Hematopoietic multipotent progenitor cell treated with erythropoietin and hydrocortisone succinate and interleukin-3 and kit ligand, for 17 days (in vitro differentiated cells): ENCODE measurements around the gene AIP.
A peak's percentile ranks its signal among the peaks of the same experiment; 100 is the strongest.
"Not testable (repeated sequence)": the region's sequence is repeated elsewhere in the genome, so short reads cannot be mapped to it uniquely, and the experiment has no call there.

ENCODE experiments used
- DNase-seq: peaks from one replicate; pipeline ENCODE4 v3.0.0-alpha.2; 2015; ENCODE audit warnings: low spot score

Gene AIP

GRCh38 chr11:67507242-67507863 is 24.5 kb downstream of the AIP start:
- no peak for DNase-seq

GRCh38 chr11:67507864-67508485 is 25.1 kb downstream of the AIP start, which contains the start of gene CDK2AP2:
Gene CDK2AP2 (minus strand): TSS chr11:67508162. CDS start chr11:67508082, 80 bp downstream.
- peak; percentile 97 for DNase-seq

GRCh38 chr11:67508486-67509121 is 25.8 kb downstream of the AIP start:
- peak; percentile 95 for DNase-seq

DNA sequence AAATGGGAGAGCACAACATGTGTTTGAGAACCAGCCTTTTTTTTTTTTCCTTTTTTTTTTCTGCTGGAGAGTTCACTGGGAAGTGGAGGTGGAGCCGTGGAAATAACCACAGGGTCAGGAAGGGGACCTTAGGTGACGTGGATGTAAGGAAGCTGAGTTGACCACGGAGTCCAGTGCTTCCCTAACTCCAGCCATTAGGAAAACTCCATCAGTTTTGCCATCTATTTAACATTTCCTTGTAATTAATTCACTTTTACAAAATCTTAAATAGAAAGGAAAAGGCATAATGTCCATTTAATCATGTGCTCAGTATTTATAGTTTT is 27.2 kb downstream of the AIP start:
- no peak for DNase-seq

GRCh38 chr11:67511558-67511957 is 28.7 kb downstream of the AIP start:
- DNase-seq, result not testable (repeated sequence)

- no peak for DNase-seq
Observed at GRCh38 chr11:67514116-67514515, 31.3 kb downstream of the AIP start.

DNA sequence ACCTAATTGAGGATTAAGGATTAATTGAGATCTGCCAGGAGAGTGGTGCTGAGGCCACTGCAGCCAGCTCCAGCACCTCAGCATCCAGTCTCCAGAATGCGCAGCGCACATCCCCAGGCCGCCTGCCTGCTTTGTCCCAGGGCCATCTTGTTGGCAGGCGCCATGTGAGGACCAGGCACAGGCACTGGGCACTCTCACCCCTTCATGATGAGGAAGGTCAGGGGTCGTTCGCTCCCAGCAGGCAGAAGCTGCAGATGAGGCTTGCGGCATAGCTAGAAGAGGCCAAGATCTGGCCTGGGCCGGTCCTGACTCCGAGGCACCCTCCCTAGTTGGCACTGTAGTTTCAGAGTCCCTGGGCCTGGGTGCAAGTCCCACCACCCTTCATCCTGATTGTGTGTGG is 34.0 kb downstream of the AIP start:
- no peak for DNase-seq

- DNase-seq, result no peak
Observed at GRCh38 chr11:67517784-67518552, 35.1 kb downstream of the AIP start.

DNA sequence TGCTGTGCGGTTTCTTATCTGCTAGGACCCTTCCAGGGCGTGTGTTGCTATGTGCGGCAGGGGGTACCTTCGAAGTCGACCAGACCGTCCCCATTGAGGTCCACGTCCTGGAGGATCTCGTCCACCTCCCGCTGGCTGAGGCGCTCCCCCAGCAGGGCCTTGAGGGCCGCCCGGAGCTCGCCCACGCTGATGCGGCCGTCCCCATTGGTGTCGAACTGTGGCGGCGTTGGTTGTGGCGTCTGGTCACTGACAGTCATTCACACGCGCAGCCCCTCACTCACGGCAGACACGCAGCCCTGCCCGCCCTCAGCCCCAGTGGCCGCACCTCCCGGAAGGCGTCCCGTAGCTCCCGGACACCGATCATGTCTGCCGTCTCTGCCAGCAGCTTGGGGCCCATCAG is 36.9 kb downstream of the AIP start:
- no peak for DNase-seq

- DNase-seq, result no peak
Observed at GRCh38 chr11:67520856-67521824, 38.3 kb downstream of the AIP start.

- no peak for DNase-seq
Observed at GRCh38 chr11:67521924-67522323, 39.1 kb downstream of the AIP start.

DNA sequence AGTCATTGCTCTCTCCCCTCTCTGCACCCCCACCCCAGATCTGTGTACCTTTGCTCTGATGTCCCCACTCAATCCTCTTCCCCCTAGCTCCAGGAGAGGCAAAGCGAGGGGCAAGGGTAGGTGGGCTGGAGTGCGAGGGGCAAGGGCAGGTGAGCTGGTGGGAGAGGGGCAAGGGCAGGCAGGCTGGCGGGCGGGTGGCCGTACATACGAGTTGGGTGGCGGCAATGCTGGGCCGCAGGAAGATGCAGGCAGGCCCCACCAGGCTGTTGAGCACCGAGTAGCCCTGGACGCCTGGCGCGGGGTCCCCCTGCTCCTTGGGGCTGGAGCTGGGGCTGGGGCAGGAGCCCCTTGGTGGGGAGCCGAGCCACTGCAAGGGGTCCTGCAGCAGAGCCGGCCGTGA is 39.5 kb downstream of the AIP start:
- no peak for DNase-seq

DNA sequence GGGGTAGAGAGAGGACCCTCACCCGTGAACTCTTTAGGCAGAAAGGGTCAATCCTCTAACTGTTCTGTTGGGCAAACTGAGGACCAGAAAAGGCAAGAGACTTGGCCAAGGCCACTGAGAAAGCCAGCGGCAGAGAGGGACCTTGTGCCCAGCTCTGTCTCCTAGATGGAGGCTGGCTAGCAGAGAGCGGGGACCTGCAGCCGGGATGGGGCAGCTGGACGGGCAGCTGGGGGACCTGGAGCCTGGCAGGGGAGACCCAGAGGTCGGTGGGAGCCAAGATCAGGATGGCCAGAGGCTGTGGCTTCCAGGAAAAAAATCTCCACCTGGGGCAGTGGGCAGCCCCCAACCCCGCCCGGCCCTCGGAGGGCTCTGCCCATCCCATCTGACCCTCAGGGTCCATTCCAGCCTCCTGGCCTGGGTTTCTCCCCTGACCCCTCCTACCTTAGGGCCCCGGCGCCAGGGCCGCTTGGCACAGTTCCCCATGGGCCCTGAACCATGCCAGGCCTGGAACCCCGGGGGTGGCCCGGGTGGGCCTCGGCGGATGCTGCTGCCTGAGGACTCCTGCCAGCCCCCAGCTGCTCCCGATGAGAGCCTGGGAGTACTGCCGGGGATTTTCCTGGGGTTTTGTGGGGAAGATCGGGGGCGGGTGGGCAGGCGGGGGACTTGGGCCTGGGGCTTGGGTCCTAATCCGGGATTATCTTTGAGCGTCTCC is 40.2 kb downstream of the AIP start, which contains the start of gene CABP2:
CABP2 (minus strand) TSS at position 603 of the 712 bp plus-strand sequence; CDS start at position 483, 120 bp downstream.
- DNase-seq, result no peak

DNA sequence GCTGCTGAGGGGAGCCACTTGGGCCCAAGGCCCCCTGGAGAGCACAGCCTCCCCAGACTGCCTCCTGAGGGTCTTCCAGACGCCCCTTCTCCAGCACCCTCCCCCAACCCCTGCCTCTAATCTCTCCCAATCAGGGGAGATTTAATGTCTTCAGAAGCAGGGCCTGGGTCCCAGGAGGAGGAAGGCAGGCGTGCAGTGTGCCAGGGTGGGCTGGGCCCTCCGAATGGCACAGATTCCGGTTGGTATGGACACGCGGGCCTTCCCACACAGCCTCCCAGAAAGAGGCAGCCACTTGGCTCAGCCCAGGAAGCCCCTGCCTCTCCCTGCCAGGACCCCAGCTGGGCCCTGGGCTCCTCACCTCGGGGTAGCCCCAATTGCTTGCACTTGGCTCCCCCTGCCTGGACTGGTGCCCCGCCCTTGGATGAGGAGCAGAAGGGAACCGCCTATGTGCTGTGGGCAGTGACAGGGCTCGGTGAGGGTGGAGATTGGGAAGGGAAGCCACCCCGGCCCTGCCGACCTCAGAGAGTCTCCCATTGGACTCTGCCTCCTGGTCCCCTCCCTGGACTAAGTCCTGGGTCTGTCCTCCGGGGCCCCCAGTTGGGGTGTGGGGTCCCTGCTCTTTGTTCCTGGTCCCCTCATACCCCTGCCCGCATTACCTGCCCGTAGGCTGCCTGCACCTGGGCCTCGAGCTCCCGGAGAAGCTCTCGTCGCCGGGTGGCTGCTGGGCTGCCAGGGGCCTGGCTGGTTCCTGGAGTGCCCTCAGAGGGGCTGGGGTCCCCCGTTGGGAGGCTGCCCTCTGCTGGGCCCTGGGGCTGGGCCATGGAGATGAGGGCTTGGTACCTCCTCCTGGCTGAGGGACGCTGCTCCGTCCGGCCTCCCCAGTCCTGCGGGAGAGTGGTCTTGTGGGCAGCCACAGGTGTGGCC is 41.0 kb downstream of the AIP start:
- DNase-seq, result no peak

DNA sequence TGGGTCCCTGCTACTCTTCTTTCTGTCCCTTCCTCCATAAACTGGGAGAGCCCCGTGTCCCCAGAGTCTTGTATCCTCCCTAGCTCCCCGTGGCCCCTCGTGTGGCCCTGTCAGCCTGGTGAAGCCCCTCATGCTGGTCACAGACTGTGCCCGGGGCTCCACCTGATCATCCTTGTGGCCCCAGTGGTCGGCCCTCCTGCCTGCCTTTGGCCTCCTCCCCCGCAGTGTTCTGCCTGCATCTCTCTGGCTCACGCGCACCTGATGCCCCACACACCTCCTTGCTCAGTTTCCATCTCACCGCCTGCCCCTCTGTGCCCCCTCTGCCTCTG is 41.6 kb downstream of the AIP start:
- DNase-seq, result no peak

GRCh38 chr11:67525275-67525976 is 42.6 kb downstream of the AIP start:
- DNase-seq, result no peak

GRCh38 chr11:67528376-67528775 is 45.5 kb downstream of the AIP start:
- DNase-seq, result no peak

DNA sequence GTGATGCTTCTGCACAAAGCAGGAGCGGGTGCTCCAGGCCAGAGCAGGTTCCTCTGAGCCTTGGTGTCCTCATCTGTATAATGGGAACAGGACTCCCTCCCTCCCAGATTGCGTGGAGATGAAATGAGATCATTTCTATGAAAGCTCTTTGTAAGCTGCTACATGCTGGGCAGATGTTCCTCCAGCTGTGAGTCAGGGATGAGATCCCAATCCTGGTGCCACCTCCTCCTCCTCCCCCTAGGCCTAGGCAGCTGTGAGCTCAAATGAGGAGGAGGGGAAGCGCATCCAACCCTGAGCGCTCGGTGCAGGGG is 47.4 kb downstream of the AIP start:
- DNase-seq, result no peak

DNA sequence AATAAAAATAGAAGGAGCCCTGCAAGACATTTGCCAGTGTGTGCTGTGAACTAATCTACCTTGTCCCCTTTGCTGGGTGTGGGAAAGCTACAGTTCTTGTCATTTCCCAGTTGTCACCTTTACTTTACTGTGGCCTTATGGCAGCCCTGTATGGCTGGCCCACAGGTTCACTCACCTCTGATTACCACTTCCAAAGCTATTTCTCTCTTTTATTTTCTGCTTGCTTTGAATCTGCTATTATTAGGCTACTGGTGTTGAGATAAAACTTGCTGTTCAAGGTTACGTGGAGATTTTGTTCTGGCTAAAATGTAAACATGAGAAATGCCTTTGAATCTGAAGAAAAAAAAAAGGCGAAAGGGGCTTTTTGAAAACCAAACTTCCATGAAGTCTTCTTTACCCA is 50.1 kb downstream of the AIP start:
- no peak for DNase-seq
